ENCODE data around the gene PTRH2. TPM values are rescaled to one million over a fixed set of nuclear protein-coding genes. Genes with fewer than 3 reads are reported as not detected.

Gene PTRH2
- polyA plus RNA-seq, 1 experiment, result 56.1 TPM

DNA sequence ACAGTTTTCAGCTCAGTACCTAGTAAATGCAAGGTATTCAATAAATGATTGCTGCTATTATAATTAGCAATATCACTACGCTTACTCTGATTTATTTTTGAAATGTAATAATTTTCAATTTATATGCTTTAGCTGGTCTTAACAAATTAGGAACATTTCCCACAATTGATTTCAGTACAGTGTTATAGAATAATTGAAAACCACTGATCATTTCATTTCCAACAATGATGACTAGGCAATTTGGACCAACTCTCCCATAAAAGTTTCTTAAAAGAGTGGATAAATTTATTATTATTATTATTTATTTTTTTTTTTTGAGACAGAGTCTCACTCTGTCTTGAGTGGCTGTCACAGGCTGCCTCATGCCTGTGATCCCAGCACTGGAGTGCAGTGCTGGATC, 41.4 kb upstream of the PTRH2 start:
- H3K27ac ChIP-seq (ENCODE audit: low read depth, low read length), result no peak overlapping the region
- POLR2A ChIA-PET, result no interaction called here

DNA sequence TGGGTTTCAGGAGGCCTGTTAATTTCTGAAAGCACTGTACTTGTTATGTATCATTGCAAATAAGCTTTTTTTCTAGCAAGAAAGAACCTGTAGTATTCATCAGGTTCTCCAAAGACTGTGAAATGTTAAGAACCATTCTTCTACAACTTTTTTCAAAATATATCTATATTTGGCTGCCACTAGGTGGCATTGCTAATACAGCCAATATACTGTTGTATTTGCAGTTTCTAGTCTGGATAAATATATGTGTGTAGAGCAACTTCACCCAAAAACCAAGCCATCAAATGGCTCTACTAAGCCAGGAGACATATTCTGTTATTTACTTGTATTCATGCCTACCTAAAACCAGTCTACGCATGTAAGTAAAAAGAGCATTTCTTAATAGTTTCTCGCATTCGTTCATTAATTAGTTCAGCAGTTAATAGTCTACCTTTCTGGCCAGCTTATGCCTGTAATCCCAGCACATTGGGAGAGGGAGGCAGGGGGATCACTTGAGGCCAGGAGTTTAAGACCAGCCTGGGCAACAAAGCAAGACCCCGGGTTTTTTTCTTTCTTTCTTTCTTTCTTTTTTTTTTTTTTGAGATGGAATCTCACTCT, 39.7 kb upstream of the PTRH2 start:
- no peak overlapping the region for H3K27ac ChIP-seq (ENCODE audit: low read depth, low read length)
- H3K27me3 ChIP-seq (ENCODE audit: control insufficient read depth, insufficient read depth, low read length), result no peaks in the 10 kb centered on the region
- no peak overlapping the region for H3K4me3 ChIP-seq (ENCODE audit: low read depth, low read length)
- TF ChIP-seq, protein P1, sequence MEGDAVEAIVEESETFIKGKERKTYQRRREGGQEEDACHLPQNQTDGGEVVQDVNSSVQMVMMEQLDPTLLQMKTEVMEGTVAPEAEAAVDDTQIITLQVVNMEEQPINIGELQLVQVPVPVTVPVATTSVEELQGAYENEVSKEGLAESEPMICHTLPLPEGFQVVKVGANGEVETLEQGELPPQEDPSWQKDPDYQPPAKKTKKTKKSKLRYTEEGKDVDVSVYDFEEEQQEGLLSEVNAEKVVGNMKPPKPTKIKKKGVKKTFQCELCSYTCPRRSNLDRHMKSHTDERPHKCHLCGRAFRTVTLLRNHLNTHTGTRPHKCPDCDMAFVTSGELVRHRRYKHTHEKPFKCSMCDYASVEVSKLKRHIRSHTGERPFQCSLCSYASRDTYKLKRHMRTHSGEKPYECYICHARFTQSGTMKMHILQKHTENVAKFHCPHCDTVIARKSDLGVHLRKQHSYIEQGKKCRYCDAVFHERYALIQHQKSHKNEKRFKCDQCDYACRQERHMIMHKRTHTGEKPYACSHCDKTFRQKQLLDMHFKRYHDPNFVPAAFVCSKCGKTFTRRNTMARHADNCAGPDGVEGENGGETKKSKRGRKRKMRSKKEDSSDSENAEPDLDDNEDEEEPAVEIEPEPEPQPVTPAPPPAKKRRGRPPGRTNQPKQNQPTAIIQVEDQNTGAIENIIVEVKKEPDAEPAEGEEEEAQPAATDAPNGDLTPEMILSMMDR (IDR thresholded peaks at IDR 0.05; ENCODE audit: low read depth, low read length), result peak; percentile 73
- CTCF ChIA-PET, result interaction anchor here (0.5 to 2.9 kb wide), 13 partner anchors 13 to 290 kb away, joined by 3 to 10 read pairs (median 5); partner anchors contain the start of genes PTRH2 and VMP1
- POLR2A ChIA-PET, result interaction anchor here (0.7 kb wide), 1 partner anchor 594 kb away, joined by 10 read pairs; no protein-coding TSS in a partner anchor
- H3K9me3 ChIP-seq (ENCODE audit: control insufficient read depth, insufficient read depth, low read length), result no peaks in the 10 kb centered on the region; the same call in 1 of the 2 replicates
- DNase-seq (ENCODE audit: low read depth, low spot score), result no peak

More for the DNA sequence above, 41.4 kb upstream of the PTRH2 start:
- CTCF ChIA-PET, result interaction anchor here (0.5 to 2.9 kb wide), 4 partner anchors 14 to 84 kb away, joined by 3 to 9 read pairs (median 6); partner anchors contain the start of genes PTRH2 and VMP1
- no peak for DNase-seq (ENCODE audit: low read depth, low spot score)
- Histone ChIP-seq H3K27me3 (ENCODE audit: control insufficient read depth, insufficient read depth, low read length) (no peaks in the 10 kb centered on the region), H3K4me3 (ENCODE audit: low read depth, low read length) (no peak overlapping the region), H3K9me3 (ENCODE audit: control insufficient read depth, insufficient read depth, low read length) (no peaks in the 10 kb centered on the region)
- TF ChIP-seq, protein P1 (IDR thresholded peaks at IDR 0.05; ENCODE audit: low read depth, low read length), result no peak

DNA sequence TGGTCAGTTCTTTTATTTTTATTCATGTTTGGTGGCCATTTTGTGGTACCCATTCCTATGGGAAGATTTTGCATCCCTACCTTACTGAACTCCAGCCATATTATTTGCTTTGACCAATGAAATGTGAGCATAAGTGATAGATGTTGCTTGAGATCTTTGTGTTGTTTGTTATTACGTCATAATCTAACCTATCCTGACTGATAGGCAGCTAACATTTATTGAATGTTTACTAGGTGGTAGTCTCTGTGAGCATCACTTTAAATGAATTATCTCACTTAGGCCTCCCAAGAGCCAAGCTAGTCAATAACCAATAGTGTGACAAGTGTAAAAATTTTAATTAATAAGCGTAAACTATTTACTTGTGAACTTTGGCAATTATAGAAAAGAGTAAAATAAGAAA, 37.8 kb upstream of the PTRH2 start:
- no peaks in the 10 kb centered on the region; the same call in 1 of the 2 replicates for H3K9me3 ChIP-seq (ENCODE audit: control insufficient read depth, insufficient read depth, low read length)
- ChIA-PET CTCF (interaction anchor here (0.6 to 1.2 kb wide), 4 partner anchors 12 to 215 kb away, joined by 3 to 8 read pairs (median 3); no protein-coding TSS in a partner anchor), POLR2A (interaction anchor here (1.0 kb wide), 1 partner anchor 99 kb away, joined by 4 read pairs; no protein-coding TSS in a partner anchor)
- TF ChIP-seq, protein P1 (IDR thresholded peaks at IDR 0.05; ENCODE audit: low read depth, low read length), result no peak
- H3K27me3 ChIP-seq (ENCODE audit: control insufficient read depth, insufficient read depth, low read length), result no peaks in the 10 kb centered on the region
- H3K4me3 ChIP-seq (ENCODE audit: low read depth, low read length), result no peak overlapping the region
- no peak for DNase-seq (ENCODE audit: low read depth, low spot score)
- no peak overlapping the region for H3K27ac ChIP-seq (ENCODE audit: low read depth, low read length)

DNA sequence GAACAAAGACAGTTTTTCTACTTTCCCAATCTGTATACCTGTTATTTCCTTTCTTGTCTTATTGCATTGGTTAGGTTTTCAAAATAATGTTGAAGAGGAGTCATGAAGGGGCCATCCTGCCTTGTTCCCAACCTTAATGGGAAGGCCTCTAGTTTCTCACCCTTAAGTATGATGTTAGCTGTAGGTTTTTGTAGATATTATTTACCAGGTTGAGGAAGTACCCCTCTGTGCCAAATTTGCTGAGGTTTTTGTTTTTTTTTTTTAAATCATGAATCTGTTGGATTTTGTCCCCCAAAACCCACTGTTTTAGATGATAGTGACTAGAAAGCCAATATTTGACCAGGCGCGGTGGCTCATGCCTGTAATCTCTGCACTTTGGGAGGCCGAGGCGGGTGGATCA, 36.6 kb upstream of the PTRH2 start:
- DNase-seq (ENCODE audit: low read depth, low spot score), result no peak
- Histone ChIP-seq H3K4me3 (ENCODE audit: low read depth, low read length) (no peak overlapping the region), H3K9me3 (ENCODE audit: control insufficient read depth, insufficient read depth, low read length) (no peaks in the 10 kb centered on the region; the same call in 1 of the 2 replicates), H3K27me3 (ENCODE audit: control insufficient read depth, insufficient read depth, low read length) (no peaks in the 10 kb centered on the region), H3K27ac (ENCODE audit: low read depth, low read length) (no peak overlapping the region)
- CTCF ChIA-PET, result interaction anchor here (1.4 kb wide), 1 partner anchor 10 kb away, joined by 3 read pairs; no protein-coding TSS in a partner anchor
- TF ChIP-seq, protein P1 (IDR thresholded peaks at IDR 0.05; ENCODE audit: low read depth, low read length), result no peak
- POLR2A ChIA-PET, result no interaction called here

DNA sequence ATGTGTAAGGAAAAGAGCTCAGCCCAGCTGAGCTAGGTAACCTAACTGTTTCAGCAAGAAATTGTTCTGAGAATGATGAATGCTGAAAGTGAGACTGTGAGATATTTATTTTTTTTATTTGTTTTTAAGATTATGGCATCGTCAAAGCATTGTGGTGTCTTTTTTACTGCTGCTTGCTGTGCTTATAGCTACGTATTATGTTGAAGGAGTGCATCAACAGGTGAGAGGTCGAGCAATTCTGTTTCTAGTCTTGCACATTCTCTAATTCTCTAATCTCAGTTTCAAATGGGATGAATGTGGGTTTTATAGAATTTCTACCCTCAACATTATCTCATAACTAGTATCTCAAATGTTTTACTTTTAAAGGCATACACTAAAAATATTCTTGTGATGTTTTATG, 30.1 kb upstream of the PTRH2 start:
- TF ChIP-seq, protein P1 (IDR thresholded peaks at IDR 0.05; ENCODE audit: low read depth, low read length), result no peak
- Histone ChIP-seq H3K9me3 (ENCODE audit: control insufficient read depth, insufficient read depth, low read length) (no peaks in the 10 kb centered on the region), H3K27me3 (ENCODE audit: control insufficient read depth, insufficient read depth, low read length) (no peaks in the 10 kb centered on the region), H3K4me3 (ENCODE audit: low read depth, low read length) (no peak overlapping the region), H3K27ac (ENCODE audit: low read depth, low read length) (no peak overlapping the region)
- ChIA-PET POLR2A (no interaction called here), CTCF (interaction anchor here (0.6 kb wide), 1 partner anchor 99 kb away, joined by 4 read pairs; no protein-coding TSS in a partner anchor)
- DNase-seq (ENCODE audit: low read depth, low spot score), result no peak
